Astrocyte (in vitro differentiated cells and primary cell): ENCODE results near the gene STXBP5. TPM values are rescaled to one million over a fixed set of nuclear protein-coding genes. Genes with fewer than 3 reads are reported as not detected.

Experiments
- DNase-seq: peaks from one replicate; pipeline ENCODE4 v3.0.0-alpha.2; 2010; ENCODE audit warnings: low read depth
- FAIRE-seq: peaks from 2 replicates; lab custom pipeline; 2011; peaks lifted over from hg19 to GRCh38; lab: Jason Lieb, UNC
- H2AFZ ChIP-seq: 2 replicates; pipeline ENCODE4 v1.6.0; 2012; ENCODE audit warnings: low read depth, low read length, inconsistent platforms
- H3K27ac ChIP-seq: 2 replicates; pipeline ENCODE4 v1.5.1; 2011; ENCODE audit warnings: low read depth, low read length, inconsistent platforms
- H3K27me3 ChIP-seq: 2 replicates; pipeline ENCODE4 v1.6.0; 2011; ENCODE audit warnings: low read length, inconsistent platforms; ENCODE audit not compliant: insufficient read depth
- H3K36me3 ChIP-seq: 2 replicates; pipeline ENCODE4 v1.5.1; 2011; ENCODE audit warnings: low read length, inconsistent platforms; ENCODE audit not compliant: insufficient read depth
- H3K4me1 ChIP-seq: 2 replicates; pipeline ENCODE4 v1.5.1; 2011; ENCODE audit warnings: low read length, inconsistent platforms; ENCODE audit not compliant: insufficient read depth
- H3K4me2 ChIP-seq: 2 replicates; pipeline ENCODE4 v1.6.0; 2012; ENCODE audit warnings: low read length, inconsistent platforms
- H3K4me3 ChIP-seq: 2 replicates; pipeline ENCODE4 v1.5.1; 2011; ENCODE audit warnings: low read depth, mild to moderate bottlenecking, low read length, inconsistent platforms; ENCODE audit not compliant: insufficient read depth
- H3K79me2 ChIP-seq: 2 replicates; pipeline ENCODE4 v1.6.0; 2012; ENCODE audit warnings: mild to moderate bottlenecking, low read length, inconsistent platforms; ENCODE audit not compliant: insufficient read depth
- H3K9ac ChIP-seq: 2 replicates; pipeline ENCODE4 v1.6.0; 2012; ENCODE audit warnings: mild to moderate bottlenecking, low read length, inconsistent platforms
- H3K9me3 ChIP-seq: 2 replicates; pipeline ENCODE4 v1.5.1; 2012; ENCODE audit warnings: low read depth, mild to moderate bottlenecking, low read length, inconsistent platforms; ENCODE audit not compliant: insufficient read depth
- H4K20me1 ChIP-seq: 2 replicates; pipeline ENCODE4 v1.6.0; 2012; ENCODE audit warnings: low read length, inconsistent platforms; ENCODE audit not compliant: insufficient read depth
- H3K27ac Mint-ChIP-seq: one replicate; pipeline ENCODE4 v1.8.0; 2021; ENCODE audit warnings: mild to moderate bottlenecking, mixed read lengths; ENCODE audit not compliant: unreplicated experiment
- H3K27me3 Mint-ChIP-seq: one replicate; pipeline ENCODE4 v1.8.0; 2021; ENCODE audit warnings: low read depth, mixed read lengths; ENCODE audit not compliant: unreplicated experiment
- H3K36me3 Mint-ChIP-seq: one replicate; pipeline ENCODE4 v1.8.0; 2021; ENCODE audit warnings: low read depth, mixed read lengths; ENCODE audit not compliant: unreplicated experiment
- H3K4me1 Mint-ChIP-seq: one replicate; pipeline ENCODE4 v1.8.0; 2021; ENCODE audit warnings: low read depth, mixed read lengths; ENCODE audit not compliant: unreplicated experiment
- H3K4me3 Mint-ChIP-seq: one replicate; pipeline ENCODE4 v1.8.0; 2021; ENCODE audit warnings: mild to moderate bottlenecking, moderate library complexity, mixed read lengths; ENCODE audit not compliant: unreplicated experiment
- H3K9me3 Mint-ChIP-seq: one replicate; pipeline ENCODE4 v1.8.0; 2021; ENCODE audit warnings: mild to moderate bottlenecking, mixed read lengths; ENCODE audit not compliant: unreplicated experiment
- EZH2 ChIP-seq: IDR thresholded peaks from 2 replicates; pipeline ENCODE4 v1.6.1; 2012; ENCODE audit warnings: mild to moderate bottlenecking, low read length, inconsistent platforms; ENCODE audit not compliant: insufficient read depth
- total RNA-seq: library from RNA; stranded (reverse); gene quantifications from 2 replicates; pipeline ENCODE4 v1.2.1, GENCODE V29; 2021
- TF ChIP-seq, protein P1 (sequence below): IDR thresholded peaks from 2 replicates; pipeline ENCODE4 v1.5.1; 2011; ENCODE audit warnings: low read depth, mild to moderate bottlenecking, inconsistent platforms, low read length, moderate library complexity; ENCODE audit not compliant: insufficient read depth

Gene STXBP5
- total RNA-seq, 1 donor from 2014 or later = 25.7 TPM

DNA sequence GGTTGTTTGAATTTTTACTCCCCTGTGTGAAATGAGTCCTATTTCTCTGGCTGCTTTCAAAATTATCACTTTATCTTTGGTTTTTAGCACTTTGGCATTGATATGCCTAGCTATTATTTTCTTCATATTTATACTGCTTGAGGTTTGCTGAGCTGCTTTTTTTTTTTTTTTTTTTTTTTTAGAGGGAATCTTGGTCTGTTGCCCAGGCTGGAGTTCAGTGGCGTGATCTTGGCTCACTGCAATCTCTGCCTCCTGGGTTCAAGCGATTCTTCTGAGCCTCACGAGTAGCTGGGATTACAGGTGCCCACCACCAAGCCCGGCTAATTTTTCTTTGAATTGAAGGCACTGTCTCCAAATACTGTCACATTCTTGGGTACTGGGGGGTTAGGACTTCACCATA, 40.6 kb downstream of the STXBP5 start:
- Histone ChIP-seq H3K79me2 (peaks cover 3% of the 10 kb centered on the region), H3K9me3 (no peaks in the 10 kb centered on the region), H3K9ac (no peak overlapping the region), H2AFZ (no peak overlapping the region), H3K4me1 (no peaks in the 10 kb centered on the region), H4K20me1 (no peaks in the 10 kb centered on the region), H3K27me3 (no peaks in the 10 kb centered on the region), H3K27ac (no peak overlapping the region), H3K4me2 (no peak overlapping the region), H3K4me3 (no peak overlapping the region), H3K36me3 (peaks cover 8% of the 10 kb centered on the region)
- H3K4me3 Mint-ChIP-seq = no peak overlapping the region
- TF ChIP-seq, protein P1, sequence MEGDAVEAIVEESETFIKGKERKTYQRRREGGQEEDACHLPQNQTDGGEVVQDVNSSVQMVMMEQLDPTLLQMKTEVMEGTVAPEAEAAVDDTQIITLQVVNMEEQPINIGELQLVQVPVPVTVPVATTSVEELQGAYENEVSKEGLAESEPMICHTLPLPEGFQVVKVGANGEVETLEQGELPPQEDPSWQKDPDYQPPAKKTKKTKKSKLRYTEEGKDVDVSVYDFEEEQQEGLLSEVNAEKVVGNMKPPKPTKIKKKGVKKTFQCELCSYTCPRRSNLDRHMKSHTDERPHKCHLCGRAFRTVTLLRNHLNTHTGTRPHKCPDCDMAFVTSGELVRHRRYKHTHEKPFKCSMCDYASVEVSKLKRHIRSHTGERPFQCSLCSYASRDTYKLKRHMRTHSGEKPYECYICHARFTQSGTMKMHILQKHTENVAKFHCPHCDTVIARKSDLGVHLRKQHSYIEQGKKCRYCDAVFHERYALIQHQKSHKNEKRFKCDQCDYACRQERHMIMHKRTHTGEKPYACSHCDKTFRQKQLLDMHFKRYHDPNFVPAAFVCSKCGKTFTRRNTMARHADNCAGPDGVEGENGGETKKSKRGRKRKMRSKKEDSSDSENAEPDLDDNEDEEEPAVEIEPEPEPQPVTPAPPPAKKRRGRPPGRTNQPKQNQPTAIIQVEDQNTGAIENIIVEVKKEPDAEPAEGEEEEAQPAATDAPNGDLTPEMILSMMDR = no peak
- TF ChIP-seq EZH2 = no peak
- no peak overlapping the region for H3K27ac Mint-ChIP-seq
- H3K27me3 Mint-ChIP-seq = no peaks in the 10 kb centered on the region
- peaks cover 3% of the 10 kb centered on the region for H3K4me1 Mint-ChIP-seq
- DNase-seq = no peak
- no peak for FAIRE-seq
- peaks cover 9% of the 10 kb centered on the region for H3K36me3 Mint-ChIP-seq
- H3K9me3 Mint-ChIP-seq = no peaks in the 10 kb centered on the region

DNA sequence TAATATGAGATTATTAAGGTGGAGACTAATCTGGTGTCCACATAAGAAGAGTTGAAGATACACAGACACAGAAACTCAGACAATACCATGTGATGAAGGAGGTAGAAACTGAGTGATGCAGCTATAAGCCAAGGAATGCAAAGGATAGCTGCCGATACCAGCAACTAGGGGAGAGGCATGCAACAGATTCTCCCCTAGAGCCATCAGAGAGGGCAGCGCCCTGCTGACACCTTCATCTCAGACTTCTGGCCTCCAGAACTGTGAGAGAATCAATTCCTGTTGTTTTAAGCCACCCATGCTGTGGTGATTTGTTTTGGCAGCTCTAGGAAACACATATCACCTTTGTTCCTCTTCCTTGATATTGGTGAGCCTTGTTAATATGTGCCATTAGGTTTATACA, 41.5 kb downstream of the STXBP5 start:
- Histone ChIP-seq H4K20me1 (no peaks in the 10 kb centered on the region), H3K36me3 (peaks cover 8% of the 10 kb centered on the region), H3K79me2 (peaks cover 3% of the 10 kb centered on the region), H3K4me3 (no peak overlapping the region), H3K9ac (no peak overlapping the region), H3K9me3 (no peaks in the 10 kb centered on the region), H3K27me3 (no peaks in the 10 kb centered on the region), H3K4me2 (no peak overlapping the region), H2AFZ (no peak overlapping the region), H3K27ac (no peak overlapping the region), H3K4me1 (no peaks in the 10 kb centered on the region)
- Mint-ChIP-seq H3K27ac (no peak overlapping the region), H3K4me3 (no peak overlapping the region), H3K27me3 (no peaks in the 10 kb centered on the region), H3K4me1 (peaks cover 3% of the 10 kb centered on the region), H3K9me3 (no peaks in the 10 kb centered on the region), H3K36me3 (peaks cover 9% of the 10 kb centered on the region)
- FAIRE-seq (no peak), DNase-seq (no peak)
- TF ChIP-seq, protein P1 = no peak
- no peak for TF ChIP-seq EZH2

DNA sequence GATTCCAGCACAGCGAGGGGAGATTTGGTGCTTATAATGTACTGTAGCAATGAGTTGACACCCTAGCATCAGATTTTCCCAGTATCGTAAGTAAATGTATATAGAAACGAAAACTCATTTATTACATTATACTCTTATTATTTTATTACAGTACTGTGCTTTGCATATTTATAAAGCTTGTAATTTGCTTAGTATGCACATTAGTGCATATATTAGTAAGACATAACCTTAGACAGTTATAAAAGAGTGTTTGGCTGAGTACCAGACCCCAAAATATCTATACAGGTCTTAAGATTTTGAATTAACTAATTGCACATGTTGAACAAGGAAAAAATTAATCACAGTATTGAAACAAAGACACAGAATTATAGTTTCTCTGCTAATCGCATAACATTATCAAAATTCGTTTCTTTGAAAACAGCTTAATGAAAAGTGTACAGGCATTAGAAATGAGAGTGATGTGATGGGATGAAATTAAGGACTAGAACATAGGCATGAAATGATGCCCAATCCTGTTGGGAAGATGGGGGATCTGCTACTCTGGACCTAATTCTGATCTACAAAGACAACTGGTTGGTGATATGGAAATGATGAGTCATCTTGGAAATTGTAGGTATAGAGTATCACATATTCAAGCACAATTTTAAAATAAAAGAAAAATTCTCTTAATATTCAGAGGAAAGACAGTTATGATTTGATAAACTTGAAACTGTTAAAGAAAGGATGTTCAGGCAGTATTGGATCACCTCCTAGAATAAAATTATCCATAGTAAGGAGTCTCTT, 42.8 kb downstream of the STXBP5 start:
- H4K20me1 ChIP-seq = no peaks in the 10 kb centered on the region
- H3K27ac Mint-ChIP-seq = peak overlapping the region; percentile 34
- no peaks in the 10 kb centered on the region for H3K9me3 ChIP-seq
- H2AFZ ChIP-seq = no peak overlapping the region
- no peak overlapping the region for H3K4me2 ChIP-seq
- peaks cover 21% of the 10 kb centered on the region for H3K36me3 Mint-ChIP-seq
- H3K27me3 Mint-ChIP-seq = no peaks in the 10 kb centered on the region
- H3K4me3 ChIP-seq = no peak overlapping the region
- peaks cover 5% of the 10 kb centered on the region for H3K9me3 Mint-ChIP-seq
- H3K27me3 ChIP-seq = no peaks in the 10 kb centered on the region
- no peak for FAIRE-seq
- peaks cover 3% of the 10 kb centered on the region for H3K4me1 Mint-ChIP-seq
- H3K79me2 ChIP-seq = peaks cover 3% of the 10 kb centered on the region
- no peak overlapping the region for H3K9ac ChIP-seq
- no peak overlapping the region for H3K27ac ChIP-seq
- H3K36me3 ChIP-seq = peaks cover 10% of the 10 kb centered on the region
- no peak for DNase-seq
- no peak overlapping the region for H3K4me3 Mint-ChIP-seq
- TF ChIP-seq, protein P1 = no peak
- TF ChIP-seq EZH2 = no peak
- no peaks in the 10 kb centered on the region for H3K4me1 ChIP-seq
